A673 (cell line): Measurements from ENCODE around the gene TBC1D4.

Experiments
- EZH2 ChIP-seq: fragments of 200-600 bp; sonication (generic); IDR thresholded peaks from 2 replicates; pipeline ENCODE4 v1.6.1; 2017; ENCODE audit warnings: borderline replicate concordance, low read depth, mild to moderate bottlenecking, mixed read lengths, antibody characterized with exemption, low read length; ENCODE audit not compliant: poor library complexity, severe bottlenecking
- TF ChIP-seq, protein P1 (sequence below): fragments of 300-800, 200-600 bp; sonication (generic); conservative IDR thresholded peaks from 2 replicates; pipeline ENCODE4 v1.5.1; 2017; ENCODE audit warnings: low read depth, mild to moderate bottlenecking, antibody characterized with exemption, low read length, moderate library complexity, mixed read lengths

DNA sequence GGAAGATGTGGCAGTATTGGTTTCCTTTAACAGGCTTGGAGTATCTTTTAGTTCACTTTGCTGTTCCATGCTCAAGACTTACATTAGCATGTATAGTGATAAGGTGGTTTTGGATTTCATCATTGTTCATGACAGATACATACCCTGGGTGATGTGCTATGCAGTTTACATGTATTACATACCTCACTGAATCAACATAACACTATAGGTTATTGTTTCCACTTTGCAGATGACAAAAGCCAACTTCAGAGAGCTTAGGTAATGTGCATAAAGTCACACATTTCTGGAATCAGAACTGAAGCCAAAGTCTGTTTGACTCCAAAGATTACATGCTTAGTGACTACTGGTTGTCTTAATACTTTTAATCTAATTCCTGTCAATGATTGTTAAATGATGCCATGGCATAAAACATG, 48.6 kb upstream of the TBC1D4 start:
- TF ChIP-seq, protein P1, sequence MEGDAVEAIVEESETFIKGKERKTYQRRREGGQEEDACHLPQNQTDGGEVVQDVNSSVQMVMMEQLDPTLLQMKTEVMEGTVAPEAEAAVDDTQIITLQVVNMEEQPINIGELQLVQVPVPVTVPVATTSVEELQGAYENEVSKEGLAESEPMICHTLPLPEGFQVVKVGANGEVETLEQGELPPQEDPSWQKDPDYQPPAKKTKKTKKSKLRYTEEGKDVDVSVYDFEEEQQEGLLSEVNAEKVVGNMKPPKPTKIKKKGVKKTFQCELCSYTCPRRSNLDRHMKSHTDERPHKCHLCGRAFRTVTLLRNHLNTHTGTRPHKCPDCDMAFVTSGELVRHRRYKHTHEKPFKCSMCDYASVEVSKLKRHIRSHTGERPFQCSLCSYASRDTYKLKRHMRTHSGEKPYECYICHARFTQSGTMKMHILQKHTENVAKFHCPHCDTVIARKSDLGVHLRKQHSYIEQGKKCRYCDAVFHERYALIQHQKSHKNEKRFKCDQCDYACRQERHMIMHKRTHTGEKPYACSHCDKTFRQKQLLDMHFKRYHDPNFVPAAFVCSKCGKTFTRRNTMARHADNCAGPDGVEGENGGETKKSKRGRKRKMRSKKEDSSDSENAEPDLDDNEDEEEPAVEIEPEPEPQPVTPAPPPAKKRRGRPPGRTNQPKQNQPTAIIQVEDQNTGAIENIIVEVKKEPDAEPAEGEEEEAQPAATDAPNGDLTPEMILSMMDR = no peak
- no peak for TF ChIP-seq EZH2
